ENCODE data around the gene ARHGEF3.

ARHGEF3 gene

DNA sequence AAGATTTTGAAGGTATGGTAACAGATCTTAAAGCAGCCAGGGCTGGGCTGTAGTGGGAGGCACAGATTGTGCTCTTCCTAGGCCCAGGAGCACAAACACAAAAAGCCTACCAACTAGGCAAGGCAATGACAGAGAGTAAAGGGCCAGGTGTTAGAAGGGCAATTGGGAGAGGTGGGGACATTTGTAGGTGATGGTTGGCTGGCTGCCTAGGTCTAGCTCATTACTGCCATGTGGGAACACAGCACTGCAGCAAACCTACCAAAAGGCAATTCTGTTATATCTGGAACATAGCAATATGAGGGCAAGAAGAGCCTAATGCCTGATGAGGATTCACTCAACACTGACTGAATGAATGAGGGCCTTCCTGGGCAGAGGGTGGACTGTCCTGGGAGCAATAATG is 30.4 kb downstream of the ARHGEF3 start:
- Histone ChIP-seq H3F3A (ENCODE audit: insufficient read depth, low read length) (no peaks in the 10 kb centered on the region), H3K36me3 (ENCODE audit: insufficient read depth, low read length) (no peaks in the 10 kb centered on the region; the same call in 1 of the 2 replicates), H3K79me2 (ENCODE audit: insufficient read depth, low read length) (no peaks in the 10 kb centered on the region), H3K27ac (ENCODE audit: low read depth, low read length, poor library complexity, severe bottlenecking) (no peak overlapping the region), H3K4me3 (ENCODE audit: low read depth, low read length, poor library complexity, severe bottlenecking) (no peak overlapping the region), H3K4me2 (ENCODE audit: low read length) (no peak overlapping the region), H3K9me2 (ENCODE audit: low read depth, low read length) (no peaks in the 10 kb centered on the region), H3K9me3 (ENCODE audit: low read length) (no peaks in the 10 kb centered on the region), H3K4me1 (ENCODE audit: insufficient read depth, low read length, severe bottlenecking) (peaks cover 5% of the 10 kb centered on the region), H4K20me1 (ENCODE audit: insufficient read depth, low read length) (no peaks in the 10 kb centered on the region), H3K9ac (ENCODE audit: low read length) (no peak overlapping the region), H3K27me3 (ENCODE audit: insufficient read depth, low read length) (no peaks in the 10 kb centered on the region), H2AFZ (ENCODE audit: low read length) (no peak overlapping the region)
- no peak for TF ChIP-seq EZH2 (IDR thresholded peaks at IDR 0.05; ENCODE audit: borderline replicate concordance, low read length)
- TF ChIP-seq, protein P1, sequence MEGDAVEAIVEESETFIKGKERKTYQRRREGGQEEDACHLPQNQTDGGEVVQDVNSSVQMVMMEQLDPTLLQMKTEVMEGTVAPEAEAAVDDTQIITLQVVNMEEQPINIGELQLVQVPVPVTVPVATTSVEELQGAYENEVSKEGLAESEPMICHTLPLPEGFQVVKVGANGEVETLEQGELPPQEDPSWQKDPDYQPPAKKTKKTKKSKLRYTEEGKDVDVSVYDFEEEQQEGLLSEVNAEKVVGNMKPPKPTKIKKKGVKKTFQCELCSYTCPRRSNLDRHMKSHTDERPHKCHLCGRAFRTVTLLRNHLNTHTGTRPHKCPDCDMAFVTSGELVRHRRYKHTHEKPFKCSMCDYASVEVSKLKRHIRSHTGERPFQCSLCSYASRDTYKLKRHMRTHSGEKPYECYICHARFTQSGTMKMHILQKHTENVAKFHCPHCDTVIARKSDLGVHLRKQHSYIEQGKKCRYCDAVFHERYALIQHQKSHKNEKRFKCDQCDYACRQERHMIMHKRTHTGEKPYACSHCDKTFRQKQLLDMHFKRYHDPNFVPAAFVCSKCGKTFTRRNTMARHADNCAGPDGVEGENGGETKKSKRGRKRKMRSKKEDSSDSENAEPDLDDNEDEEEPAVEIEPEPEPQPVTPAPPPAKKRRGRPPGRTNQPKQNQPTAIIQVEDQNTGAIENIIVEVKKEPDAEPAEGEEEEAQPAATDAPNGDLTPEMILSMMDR (IDR thresholded peaks at IDR 0.05; ENCODE audit: low read length), result no peak

DNA sequence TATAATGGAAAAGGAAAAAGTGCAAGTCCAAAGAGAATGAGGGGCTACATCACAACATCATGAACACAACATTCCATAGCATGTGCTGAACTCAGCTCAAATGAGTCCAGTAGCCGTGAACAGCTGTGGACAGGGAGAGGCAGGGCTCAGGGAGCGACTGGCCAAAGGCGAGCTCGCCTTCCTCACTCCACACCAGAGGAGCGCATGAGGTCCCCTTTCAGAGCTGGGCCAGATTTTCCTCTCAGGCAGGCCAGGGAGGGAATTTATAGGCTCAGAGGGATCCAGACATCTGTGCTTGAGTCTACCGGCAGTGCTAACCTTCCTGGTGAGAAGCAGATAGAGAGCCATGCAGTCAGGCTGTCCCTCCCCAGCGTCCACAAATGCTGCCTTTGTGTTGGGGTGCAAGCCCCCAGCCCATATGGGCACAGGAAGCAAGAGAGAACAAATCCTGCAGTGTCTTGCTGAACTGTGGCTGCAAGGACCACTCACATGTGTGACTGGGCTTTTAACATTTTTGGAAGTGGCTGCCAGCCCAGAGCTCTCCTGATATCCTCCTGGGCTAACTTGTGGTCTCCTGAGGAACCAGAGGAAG is 32.5 kb downstream of the ARHGEF3 start:
- H4K20me1 ChIP-seq (ENCODE audit: insufficient read depth, low read length), result no peaks in the 10 kb centered on the region
- H3K27me3 ChIP-seq (ENCODE audit: insufficient read depth, low read length), result no peaks in the 10 kb centered on the region
- no peaks in the 10 kb centered on the region for H3F3A ChIP-seq (ENCODE audit: insufficient read depth, low read length)
- H3K4me1 ChIP-seq (ENCODE audit: insufficient read depth, low read length, severe bottlenecking), result peaks cover 5% of the 10 kb centered on the region
- H3K4me2 ChIP-seq (ENCODE audit: low read length), result no peak overlapping the region
- no peak overlapping the region for H3K9ac ChIP-seq (ENCODE audit: low read length)
- H3K79me2 ChIP-seq (ENCODE audit: insufficient read depth, low read length), result no peaks in the 10 kb centered on the region
- H3K9me3 ChIP-seq (ENCODE audit: low read length), result no peaks in the 10 kb centered on the region
- H3K27ac ChIP-seq (ENCODE audit: low read depth, low read length, poor library complexity, severe bottlenecking), result no peak overlapping the region
- no peak overlapping the region for H3K4me3 ChIP-seq (ENCODE audit: low read depth, low read length, poor library complexity, severe bottlenecking)
- no peaks in the 10 kb centered on the region for H3K9me2 ChIP-seq (ENCODE audit: low read depth, low read length)
- no peaks in the 10 kb centered on the region; the same call in 1 of the 2 replicates for H3K36me3 ChIP-seq (ENCODE audit: insufficient read depth, low read length)
- no peak overlapping the region for H2AFZ ChIP-seq (ENCODE audit: low read length)
- TF ChIP-seq, protein P1 (IDR thresholded peaks at IDR 0.05; ENCODE audit: low read length), result no peak

DNA sequence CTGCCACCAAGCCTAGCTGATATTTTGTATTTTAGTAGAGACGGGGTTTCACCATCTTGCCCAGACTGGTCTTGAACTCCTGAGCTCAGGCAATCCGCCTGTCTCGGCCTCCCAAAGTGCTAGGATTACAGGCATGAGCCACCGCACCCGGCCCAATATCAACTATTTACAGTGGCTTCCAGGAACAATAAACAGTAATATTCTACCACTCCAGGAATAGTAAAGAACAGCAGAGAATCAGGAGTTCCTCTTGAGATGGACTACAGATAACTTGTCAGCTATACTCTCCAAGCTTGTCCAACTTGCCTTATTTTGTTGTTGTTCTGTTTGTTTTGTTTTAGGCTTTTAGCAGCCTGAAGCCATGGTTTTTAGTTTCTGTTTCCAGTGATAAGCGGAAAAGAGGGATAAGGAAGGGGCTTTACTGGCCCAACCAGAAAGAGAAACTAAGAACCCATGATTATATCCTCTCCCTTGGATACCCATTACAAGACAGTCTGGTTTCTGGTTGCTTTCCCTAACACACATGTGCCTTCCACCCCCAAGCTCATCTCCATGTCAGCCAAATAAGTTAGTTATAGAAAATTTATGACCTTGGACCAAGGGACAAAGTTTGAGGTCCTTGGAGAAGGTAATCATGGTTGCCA is 36.7 kb downstream of the ARHGEF3 start:
- Histone ChIP-seq H3K9me3 (ENCODE audit: low read length) (no peaks in the 10 kb centered on the region), H3F3A (ENCODE audit: insufficient read depth, low read length) (no peaks in the 10 kb centered on the region), H3K9me2 (ENCODE audit: low read depth, low read length) (no peaks in the 10 kb centered on the region), H3K36me3 (ENCODE audit: insufficient read depth, low read length) (no peaks in the 10 kb centered on the region), H4K20me1 (ENCODE audit: insufficient read depth, low read length) (no peaks in the 10 kb centered on the region), H3K79me2 (ENCODE audit: insufficient read depth, low read length) (no peaks in the 10 kb centered on the region), H2AFZ (ENCODE audit: low read length) (no peak overlapping the region), H3K27me3 (ENCODE audit: insufficient read depth, low read length) (no peaks in the 10 kb centered on the region), H3K4me1 (ENCODE audit: insufficient read depth, low read length, severe bottlenecking) (no peaks in the 10 kb centered on the region), H3K9ac (ENCODE audit: low read length) (no peak overlapping the region), H3K4me2 (ENCODE audit: low read length) (no peak overlapping the region), H3K27ac (ENCODE audit: low read depth, low read length, poor library complexity, severe bottlenecking) (no peak overlapping the region), H3K4me3 (ENCODE audit: low read depth, low read length, poor library complexity, severe bottlenecking) (no peak overlapping the region)
- TF ChIP-seq, protein P1 (IDR thresholded peaks at IDR 0.05; ENCODE audit: low read length), result no peak
- TF ChIP-seq EZH2 (IDR thresholded peaks at IDR 0.05; ENCODE audit: borderline replicate concordance, low read length), result no peak
